GM21390 (cell line): Measurements from ENCODE around the gene OPCML.

Experiments used
- ATAC-seq: cut with Tn5 transposase; IDR thresholded peaks from one replicate; pipeline ENCODE4 v1.9.1; 2021; ENCODE audit not compliant: unreplicated experiment

The OPCML gene

GRCh38 chr11:132605825-132606570 lies 926.3 kb downstream of the OPCML start:
- no peak for ATAC-seq

GRCh38 chr11:132604431-132604830 lies 927.9 kb downstream of the OPCML start:
- ATAC-seq = no peak

- no peak for ATAC-seq
These were observed 930.4 kb downstream of the OPCML start for GRCh38 chr11:132601875-132602274.

- no peak for ATAC-seq
These were observed 936.6 kb downstream of the OPCML start for GRCh38 chr11:132595711-132596134.

- no peak for ATAC-seq
These were observed 937.1 kb downstream of the OPCML start for GRCh38 chr11:132595246-132595645.

- no peak for ATAC-seq
These were observed 941.3 kb downstream of the OPCML start for GRCh38 chr11:132590986-132591385.

GRCh38 chr11:132590554-132590953 lies 941.7 kb downstream of the OPCML start:
- no peak for ATAC-seq

- no peak for ATAC-seq
These were observed 942.5 kb downstream of the OPCML start for GRCh38 chr11:132589791-132590190.

GRCh38 chr11:132588366-132588765 lies 943.9 kb downstream of the OPCML start:
- ATAC-seq = no peak

GRCh38 chr11:132587716-132588115 lies 944.6 kb downstream of the OPCML start:
- ATAC-seq = no peak

- no peak for ATAC-seq
These were observed 945.5 kb downstream of the OPCML start for GRCh38 chr11:132586801-132587200.

- no peak for ATAC-seq
These were observed 952.5 kb downstream of the OPCML start for GRCh38 chr11:132579634-132580327.

GRCh38 chr11:132579136-132579535 lies 953.2 kb downstream of the OPCML start:
- ATAC-seq = no peak

GRCh38 chr11:132578580-132578979 lies 953.7 kb downstream of the OPCML start:
- no peak for ATAC-seq

- ATAC-seq = no peak
These were observed 955.6 kb downstream of the OPCML start for GRCh38 chr11:132576706-132577105.

- ATAC-seq = no peak
These were observed 968.0 kb downstream of the OPCML start for GRCh38 chr11:132564091-132564885.

GRCh38 chr11:132563050-132563449 lies 969.3 kb downstream of the OPCML start:
- ATAC-seq = no peak

- no peak for ATAC-seq
These were observed 970.4 kb downstream of the OPCML start for GRCh38 chr11:132561937-132562336.

- ATAC-seq = no peak
These were observed 972.8 kb downstream of the OPCML start for GRCh38 chr11:132559331-132560036.

- no peak for ATAC-seq
These were observed 976.0 kb downstream of the OPCML start for GRCh38 chr11:132556316-132556715.

- no peak for ATAC-seq
These were observed 976.7 kb downstream of the OPCML start for GRCh38 chr11:132555617-132556016.
